Measurements from ENCODE around the gene EEF1AKMT4. TPM values are rescaled to one million over a fixed set of nuclear protein-coding genes. Genes with fewer than 3 reads are reported as not detected.

EEF1AKMT4 gene
- total and polyA plus RNA-seq, 2 of the 8 experiments (the other 6 are each of a cell fraction or from before 2014, with no cell fraction given): 9.3 to 30.1 TPM

- H3K18ac ChIP-seq (ENCODE audit: extremely low read depth, low read length): no peak overlapping the region
- no peak overlapping the region for H3K9ac ChIP-seq (replicated peaks in 1 of 4; ENCODE audit: extremely low read depth in 1 of 4, low read depth in 3 of 4, low read length in 3 of 4)
- no peak overlapping the region for H3K56ac ChIP-seq (replicated peaks; ENCODE audit: insufficient read length, low read depth, low read length)
- H4K5ac ChIP-seq (ENCODE audit: insufficient read length, low read depth, low read length): no peak overlapping the region
- no peak overlapping the region for H2BK20ac ChIP-seq (ENCODE audit: low read length)
- TF ChIP-seq CTCF (IDR thresholded peaks at IDR 0.05; ENCODE audit: control extremely low read depth in 1 of 3, insufficient read depth in 1 of 3, low read depth in 1 of 3, low read length in 3 of 3): no peak
- no peak for TF ChIP-seq ZNF274 (IDR thresholded peaks at IDR 0.05; ENCODE audit: borderline replicate concordance, extremely low read depth, low read length)
- TF ChIP-seq, protein P1, sequence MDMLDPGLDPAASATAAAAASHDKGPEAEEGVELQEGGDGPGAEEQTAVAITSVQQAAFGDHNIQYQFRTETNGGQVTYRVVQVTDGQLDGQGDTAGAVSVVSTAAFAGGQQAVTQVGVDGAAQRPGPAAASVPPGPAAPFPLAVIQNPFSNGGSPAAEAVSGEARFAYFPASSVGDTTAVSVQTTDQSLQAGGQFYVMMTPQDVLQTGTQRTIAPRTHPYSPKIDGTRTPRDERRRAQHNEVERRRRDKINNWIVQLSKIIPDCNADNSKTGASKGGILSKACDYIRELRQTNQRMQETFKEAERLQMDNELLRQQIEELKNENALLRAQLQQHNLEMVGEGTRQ (IDR thresholded peaks at IDR 0.05; ENCODE audit: low read length): no peak
- no peak for TF ChIP-seq TCF12 (IDR thresholded peaks at IDR 0.05; ENCODE audit: low read depth, low read length)
- no peak for TF ChIP-seq TAF1 (IDR thresholded peaks at IDR 0.05; ENCODE audit: low read depth, low read length)
- H3K14ac ChIP-seq (ENCODE audit: insufficient read length): no peak overlapping the region
- peaks cover 5 to 19% (median 11%) of the 10 kb centered on the region in 4 experiments; a peak in 6 of 8 replicates for H3K36me3 ChIP-seq (ENCODE audit: control insufficient read depth in 2 of 4, insufficient read depth in 4 of 4, low read length in 3 of 4)
- no peak overlapping the region for H3K4me2 ChIP-seq (ENCODE audit: insufficient read depth in 1 of 2, low read depth in 2 of 2, low read length in 2 of 2)
- H2BK15ac ChIP-seq (ENCODE audit: low read length): no peak overlapping the region
- H3K23me2 ChIP-seq (ENCODE audit: low read depth, low read length): no peaks in the 10 kb centered on the region; the same call in 1 of the 2 replicates
- H3K4me3 ChIP-seq (ENCODE audit: extremely low read depth in 1 of 4, insufficient read depth in 2 of 4, low read depth in 3 of 4, low read length in 4 of 4): no peak overlapping the region
- no peak overlapping the region for H3K23ac ChIP-seq (ENCODE audit: insufficient read length)
- no peak overlapping the region for H4K8ac ChIP-seq (ENCODE audit: extremely low read depth, insufficient read depth, low read length)
- DNase-seq (ENCODE audit: low read depth in 1 of 2, low spot score in 2 of 2): no peak
- H2AFZ ChIP-seq (ENCODE audit: low read length): no peak overlapping the region
- H3K4ac ChIP-seq (replicated peaks; ENCODE audit: insufficient read length, low read depth, low read length): no peak overlapping the region
- H4K91ac ChIP-seq (replicated peaks; ENCODE audit: insufficient read length, low read length): no peak overlapping the region
- H3K79me2 ChIP-seq (ENCODE audit: control insufficient read depth in 1 of 2, insufficient read depth in 2 of 2, low read length in 2 of 2): no peaks in the 10 kb centered on the region
- no peak for FAIRE-seq
- ChIA-PET POLR2A (ENCODE audit: partially characterized antibody) (interaction anchor here (0.9 to 3.4 kb wide), 5 partner anchors 7 to 23 kb away, joined by 3 to 13 read pairs (median 10); partner anchors contain the start of genes CAMK2N2, EEF1AKMT4 and VWA5B2), CTCF (ENCODE audit: partially characterized antibody) (interaction anchor here (1.3 to 8.9 kb wide), 7 partner anchors 11 to 94 kb away, joined by 7 to 183 read pairs (median 13); partner anchors contain the start of genes EEF1AKMT4 and VWA5B2)
- H4K20me1 ChIP-seq (replicated peaks in 1 of 2; ENCODE audit: control insufficient read depth in 1 of 2, insufficient read depth in 2 of 2, low read length in 2 of 2): peaks cover 8 to 16% of the 10 kb centered on the region in 2 experiments
- no peak overlapping the region for H2BK5ac ChIP-seq (ENCODE audit: low read depth, low read length)
- H3K27ac ChIP-seq (ENCODE audit: low read depth, low read length): no peak overlapping the region
- H3K9me3 ChIP-seq (ENCODE audit: insufficient read depth in 2 of 2, low read depth in 1 of 2, low read length in 1 of 2): no peaks in the 10 kb centered on the region
- H2AK5ac ChIP-seq (ENCODE audit: low read depth, low read length): no peak overlapping the region
- no peak overlapping the region for H2BK12ac ChIP-seq (ENCODE audit: low read depth, low read length)
- peaks cover 0 to 5% (median 1%) of the 10 kb centered on the region in 4 experiments; a peak in 4 of 7 replicates for H3K4me1 ChIP-seq (replicated peaks in 1 of 4; ENCODE audit: control insufficient read depth in 3 of 4, insufficient read depth in 4 of 4, low read length in 3 of 4)
- H3K27me3 ChIP-seq (replicated peaks in 1 of 4; ENCODE audit: control insufficient read depth in 3 of 4, extremely low read depth in 1 of 4, insufficient read depth in 3 of 4, low read length in 3 of 4): no peaks in the 10 kb centered on the region; a peak in 2 of 7 replicates
- H2BK120ac ChIP-seq (replicated peaks; ENCODE audit: low read depth, low read length): no peak overlapping the region
- no peaks in the 10 kb centered on the region for H3K79me1 ChIP-seq (ENCODE audit: low read depth, low read length)
- 92% methylated on average over 8 of the region's 8 CpGs; no CpG with 5 or more reads in 1 of the 2 experiments for WGBS, 2 experiments (ENCODE audit: extremely low coverage in 1 of 2, insufficient coverage in 1 of 2, insufficient read length in 1 of 2, insufficient replicate concordance in 2 of 2, low coverage in 1 of 2, low lambda C conversion rate in 2 of 2, missing lambda C conversion rate in 1 of 2)
These were observed 10.3 kb upstream of the EEF1AKMT4 start for GRCh38 chr3:184239221-184239620.

Measured in H1 (cell line).